ENCODE data around the gene SULT4A1.

SULT4A1 gene

GRCh38 chr22:43789452-43789851 is 72.9 kb downstream of the SULT4A1 start:
- no peaks in the 10 kb centered on the region for H3K4me1 ChIP-seq (ENCODE audit: insufficient read depth, insufficient read length)
- no peak for DNase-seq (ENCODE audit: low read depth, low spot score)
- TF ChIP-seq YY1 (IDR thresholded peaks at IDR 0.05; ENCODE audit: insufficient read depth, insufficient read length) (no peak), ZNF274 (IDR thresholded peaks at IDR 0.05; ENCODE audit: low read depth, low read length) (no peak), SUZ12 (IDR thresholded peaks at IDR 0.05; ENCODE audit: extremely low read depth, insufficient read depth, insufficient read length) (no peak)
- H3K36me3 ChIP-seq (ENCODE audit: insufficient read depth, insufficient read length, low read length), result no peaks in the 10 kb centered on the region
- no peaks in the 10 kb centered on the region for H3K27me3 ChIP-seq (ENCODE audit: insufficient read depth, insufficient read length)
- no peak overlapping the region for H3K4me3 ChIP-seq (ENCODE audit: insufficient read length, low read depth)
- H3K9ac ChIP-seq (ENCODE audit: insufficient read length, low read depth), result no peak overlapping the region
- H3K9me3 ChIP-seq (ENCODE audit: insufficient read depth, low read length), result no peaks in the 10 kb centered on the region

- no peak overlapping the region for H3K4me3 ChIP-seq (ENCODE audit: insufficient read length, low read depth)
- H3K36me3 ChIP-seq (ENCODE audit: insufficient read depth, insufficient read length, low read length), result no peaks in the 10 kb centered on the region
- no peak overlapping the region for H3K9ac ChIP-seq (ENCODE audit: insufficient read length, low read depth)
- no peaks in the 10 kb centered on the region for H3K9me3 ChIP-seq (ENCODE audit: insufficient read depth, low read length)
- H3K27me3 ChIP-seq (ENCODE audit: insufficient read depth, insufficient read length), result no peaks in the 10 kb centered on the region
- H3K4me1 ChIP-seq (ENCODE audit: insufficient read depth, insufficient read length), result no peaks in the 10 kb centered on the region
- TF ChIP-seq SUZ12 (IDR thresholded peaks at IDR 0.05; ENCODE audit: extremely low read depth, insufficient read depth, insufficient read length), result no peak
- TF ChIP-seq YY1 (IDR thresholded peaks at IDR 0.05; ENCODE audit: insufficient read depth, insufficient read length), result no peak
- TF ChIP-seq ZNF274 (IDR thresholded peaks at IDR 0.05; ENCODE audit: low read depth, low read length), result no peak
- DNase-seq (ENCODE audit: low read depth, low spot score), result no peak
These were observed 78.5 kb downstream of the SULT4A1 start for GRCh38 chr22:43783777-43784176.

- TF ChIP-seq SUZ12 (IDR thresholded peaks at IDR 0.05; ENCODE audit: extremely low read depth, insufficient read depth, insufficient read length) (no peak), YY1 (IDR thresholded peaks at IDR 0.05; ENCODE audit: insufficient read depth, insufficient read length) (no peak), ZNF274 (IDR thresholded peaks at IDR 0.05; ENCODE audit: low read depth, low read length) (no peak)
- no peaks in the 10 kb centered on the region for H3K27me3 ChIP-seq (ENCODE audit: insufficient read depth, insufficient read length)
- no peak overlapping the region for H3K4me3 ChIP-seq (ENCODE audit: insufficient read length, low read depth)
- no peaks in the 10 kb centered on the region for H3K36me3 ChIP-seq (ENCODE audit: insufficient read depth, insufficient read length, low read length)
- DNase-seq (ENCODE audit: low read depth, low spot score), result no peak
- H3K9ac ChIP-seq (ENCODE audit: insufficient read length, low read depth), result no peak overlapping the region
- no peaks in the 10 kb centered on the region for H3K4me1 ChIP-seq (ENCODE audit: insufficient read depth, insufficient read length)
- H3K9me3 ChIP-seq (ENCODE audit: insufficient read depth, low read length), result no peaks in the 10 kb centered on the region
These were observed 79.9 kb downstream of the SULT4A1 start for GRCh38 chr22:43782448-43782847.

GRCh38 chr22:43777286-43777685 is 85.0 kb downstream of the SULT4A1 start:
- DNase-seq (ENCODE audit: low read depth, low spot score), result no peak
- H3K9me3 ChIP-seq (ENCODE audit: insufficient read depth, low read length), result no peaks in the 10 kb centered on the region
- no peaks in the 10 kb centered on the region for H3K4me1 ChIP-seq (ENCODE audit: insufficient read depth, insufficient read length)
- H3K9ac ChIP-seq (ENCODE audit: insufficient read length, low read depth), result no peak overlapping the region
- TF ChIP-seq SUZ12 (IDR thresholded peaks at IDR 0.05; ENCODE audit: extremely low read depth, insufficient read depth, insufficient read length), result no peak
- TF ChIP-seq YY1 (IDR thresholded peaks at IDR 0.05; ENCODE audit: insufficient read depth, insufficient read length), result no peak
- TF ChIP-seq ZNF274 (IDR thresholded peaks at IDR 0.05; ENCODE audit: low read depth, low read length), result no peak
- H3K36me3 ChIP-seq (ENCODE audit: insufficient read depth, insufficient read length, low read length), result no peaks in the 10 kb centered on the region
- H3K27me3 ChIP-seq (ENCODE audit: insufficient read depth, insufficient read length), result no peaks in the 10 kb centered on the region
- no peak overlapping the region for H3K4me3 ChIP-seq (ENCODE audit: insufficient read length, low read depth)

- Histone ChIP-seq H3K9ac (ENCODE audit: insufficient read length, low read depth) (no peak overlapping the region), H3K9me3 (ENCODE audit: insufficient read depth, low read length) (no peaks in the 10 kb centered on the region), H3K27me3 (ENCODE audit: insufficient read depth, insufficient read length) (no peaks in the 10 kb centered on the region), H3K4me1 (ENCODE audit: insufficient read depth, insufficient read length) (no peaks in the 10 kb centered on the region), H3K36me3 (ENCODE audit: insufficient read depth, insufficient read length, low read length) (no peaks in the 10 kb centered on the region), H3K4me3 (ENCODE audit: insufficient read length, low read depth) (no peak overlapping the region)
- DNase-seq (ENCODE audit: low read depth, low spot score), result no peak
- TF ChIP-seq SUZ12 (IDR thresholded peaks at IDR 0.05; ENCODE audit: extremely low read depth, insufficient read depth, insufficient read length) (no peak), ZNF274 (IDR thresholded peaks at IDR 0.05; ENCODE audit: low read depth, low read length) (no peak), YY1 (IDR thresholded peaks at IDR 0.05; ENCODE audit: insufficient read depth, insufficient read length) (no peak)
These were observed 86.1 kb downstream of the SULT4A1 start for GRCh38 chr22:43776081-43776670.

Data from NT2/D1 (cell line).